DMS53 (cell line): ENCODE results near the gene LGALS7B.
"Not testable (repeated sequence)": the region's sequence is repeated elsewhere in the genome, so short reads cannot be mapped to it uniquely, and the experiment has no call there.

Experiments
- DNase-seq: peaks from one replicate; lab custom pipeline; 2025; lab: John Stamatoyannopoulos, UW

Gene LGALS7B

DNA sequence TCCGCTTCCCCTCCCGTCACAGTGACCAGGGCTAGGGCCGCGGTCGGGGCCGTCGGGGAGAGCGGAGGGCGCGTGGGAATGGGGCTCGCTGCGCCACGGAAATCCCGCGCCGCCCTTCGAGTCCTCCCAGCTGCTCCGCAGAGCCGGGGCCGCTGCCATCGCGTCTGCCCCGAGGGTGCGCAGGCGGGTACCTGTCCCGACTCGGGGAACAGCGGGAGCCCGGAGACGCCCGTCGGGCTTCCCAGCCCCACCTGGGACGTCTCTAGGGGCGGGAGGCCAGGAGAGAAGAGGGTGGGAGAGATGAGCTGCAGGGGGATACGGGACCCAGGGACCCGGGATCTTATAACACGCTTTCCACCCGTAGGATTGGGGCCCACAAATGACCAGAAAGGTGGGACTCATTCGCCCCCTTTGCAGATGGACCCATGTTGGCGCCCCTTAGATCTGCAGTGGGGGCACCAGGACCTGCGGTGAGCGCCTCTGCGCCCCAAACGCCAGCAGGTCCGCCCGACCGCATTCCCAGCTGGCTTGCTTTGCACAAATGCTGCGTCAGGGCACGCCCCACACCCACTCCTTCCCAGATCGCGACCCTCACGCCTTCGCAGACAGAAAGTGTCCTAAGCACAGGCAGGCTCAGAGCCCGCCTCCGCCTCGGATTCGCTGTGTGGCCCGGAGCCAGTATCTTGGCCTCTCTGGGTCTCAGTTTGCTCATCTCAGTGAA is 18.6 kb upstream of the LGALS7B start:
- DNase-seq = peak; percentile 53

DNA sequence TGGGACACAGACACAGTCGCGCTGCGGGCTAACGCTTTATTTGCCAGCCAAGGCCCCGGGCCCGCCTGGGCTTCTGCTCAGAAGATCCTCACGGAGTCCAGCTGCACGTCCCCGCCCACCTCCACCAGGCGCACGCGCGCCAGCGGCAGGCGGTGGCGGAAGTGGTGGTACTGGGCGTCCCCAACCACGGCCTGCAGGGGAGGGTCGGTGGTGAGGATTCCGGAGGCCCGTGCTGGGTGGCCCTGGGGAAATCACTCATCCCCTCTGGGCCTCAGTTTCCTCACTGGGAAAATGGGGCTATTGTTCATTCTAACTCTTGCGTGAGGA is 18.1 kb upstream of the LGALS7B start:
- not testable (repeated sequence) for DNase-seq

DNA sequence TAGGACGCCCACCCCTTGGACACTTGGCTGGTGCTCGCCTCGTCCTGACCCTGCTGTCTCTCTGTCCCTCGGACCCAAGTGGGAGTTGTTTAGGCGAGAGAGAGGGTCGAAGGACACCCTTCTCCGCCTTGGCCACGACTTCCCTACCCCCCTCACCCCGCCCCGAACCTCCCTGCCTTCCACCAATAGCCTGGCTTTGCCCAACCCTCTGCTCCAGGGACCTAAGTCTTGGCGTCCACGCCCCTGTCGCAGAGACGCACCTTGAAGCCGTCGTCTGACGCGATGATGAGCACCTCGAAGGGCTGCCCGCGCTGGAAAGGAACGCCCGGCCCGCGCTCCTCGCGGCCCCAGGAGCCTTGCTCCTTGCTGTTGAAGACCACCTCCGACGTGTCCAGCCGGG is 17.4 kb upstream of the LGALS7B start:
- DNase-seq = not testable (repeated sequence)

DNA sequence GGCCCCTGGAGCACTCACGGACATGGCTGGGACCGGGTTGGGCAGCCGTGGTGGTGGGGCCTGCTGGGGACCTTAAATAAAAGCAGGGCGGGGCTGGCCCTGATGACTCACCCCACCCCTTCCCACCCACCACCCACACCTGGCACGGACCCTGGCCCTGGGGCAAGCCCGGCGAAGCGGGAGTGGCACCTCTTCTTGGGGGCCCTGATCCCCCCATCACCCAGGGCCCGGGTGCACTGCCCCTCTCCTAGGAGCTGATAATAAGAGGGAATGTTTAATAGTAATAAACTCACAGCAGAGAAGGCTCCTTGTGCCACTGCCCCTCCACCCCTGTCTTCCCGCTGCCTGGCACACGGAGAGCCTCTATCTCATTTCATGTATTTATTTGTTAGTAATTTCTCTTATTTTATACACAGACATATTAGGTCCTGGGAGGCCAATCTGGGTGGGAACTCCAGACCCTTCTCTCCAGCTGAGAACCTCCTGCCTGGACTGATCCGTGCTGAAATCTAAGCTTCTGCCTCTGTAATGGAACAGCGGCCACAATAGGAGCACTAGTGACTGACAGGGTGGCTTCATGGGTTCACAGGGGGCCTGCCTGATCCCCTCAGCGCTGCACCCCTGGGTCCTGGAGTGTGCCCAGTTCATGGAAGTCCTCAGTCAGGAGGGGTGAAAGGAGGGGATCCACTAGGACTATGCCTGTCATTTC is 15.4 kb upstream of the LGALS7B start, which contains the start of gene LGALS7:
LGALS7 (minus strand) TSS at position 49 of the 709 bp plus-strand sequence; CDS start at position 24, 25 bp downstream.
- no peak for DNase-seq

DNA sequence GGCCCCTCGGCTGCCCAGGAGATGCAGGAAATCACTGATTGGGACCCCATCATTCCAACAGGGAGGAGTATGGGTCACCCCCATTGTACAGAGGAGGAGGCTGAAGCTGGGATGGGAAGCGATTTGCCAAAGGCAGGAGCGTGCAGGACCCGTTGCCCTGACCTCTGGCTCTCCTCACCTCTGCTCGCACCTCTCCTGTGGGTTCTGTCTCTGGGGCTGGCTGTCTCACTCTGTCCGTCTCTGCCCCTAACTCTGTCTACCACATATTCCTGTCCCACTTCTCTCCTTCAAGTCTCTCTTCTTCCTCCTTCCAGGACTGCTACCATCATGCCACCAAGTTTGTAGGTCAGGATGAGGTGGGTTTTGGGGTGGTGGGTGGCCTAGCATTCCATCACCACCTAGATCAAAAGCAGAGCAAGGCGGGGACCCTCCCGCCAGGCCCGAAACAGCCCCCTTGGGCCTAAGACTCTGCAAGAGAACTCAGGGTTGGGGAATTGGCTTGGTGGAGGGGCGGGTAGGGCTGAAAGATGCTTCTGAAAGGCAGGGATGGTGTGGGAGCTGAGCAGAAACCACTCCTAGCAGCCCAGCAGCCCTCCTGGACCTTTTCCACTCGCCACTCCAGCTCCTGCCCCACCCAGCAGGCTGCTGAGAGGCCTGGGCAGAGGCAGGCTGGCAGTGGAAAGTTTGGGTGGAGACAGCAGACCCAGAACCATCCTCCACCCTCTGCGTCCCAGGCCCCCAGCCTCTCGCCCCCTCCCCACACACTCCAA is 14.6 kb upstream of the LGALS7B start:
- DNase-seq = no peak

DNA sequence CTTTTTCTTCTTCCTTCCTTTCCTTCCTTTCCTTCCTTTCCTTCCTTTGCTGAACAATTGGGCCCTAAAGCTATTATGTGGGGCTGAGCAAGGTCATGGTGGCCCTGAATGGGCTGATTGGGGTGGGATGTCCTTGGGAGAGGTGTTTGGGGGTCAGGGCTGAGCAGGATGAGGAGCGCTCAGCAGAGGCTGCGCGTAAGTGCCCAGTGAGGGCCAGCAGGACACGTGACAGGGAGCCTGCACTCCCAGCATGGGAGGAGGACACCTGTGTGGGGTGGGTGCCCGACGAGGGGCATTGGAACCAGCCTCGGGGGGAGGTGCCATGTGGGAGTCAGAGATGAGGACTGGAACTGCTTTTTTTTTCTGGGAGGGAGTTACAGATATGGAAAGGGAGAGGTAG is 10.3 kb upstream of the LGALS7B start:
- DNase-seq = no peak

DNA sequence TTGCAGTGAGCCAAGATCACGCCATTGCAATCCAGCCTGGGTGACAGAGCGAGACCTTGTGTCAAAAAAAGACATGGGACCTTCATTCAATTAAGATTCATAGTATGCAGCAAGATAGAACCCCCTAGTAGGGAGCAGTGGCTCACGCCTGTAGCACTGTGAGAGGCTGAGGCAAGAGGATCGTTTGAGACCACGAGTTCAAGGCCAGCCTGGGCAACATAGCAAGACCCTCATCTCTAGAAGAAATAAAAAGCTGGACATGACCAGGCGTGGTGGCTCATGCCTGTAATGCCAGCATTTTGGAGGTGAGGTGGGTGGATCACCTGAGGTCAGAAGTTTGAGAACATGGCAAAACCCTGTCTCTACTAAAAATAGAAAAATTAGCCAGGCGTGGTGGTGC is 8.6 kb upstream of the LGALS7B start:
- DNase-seq = no peak

DNA sequence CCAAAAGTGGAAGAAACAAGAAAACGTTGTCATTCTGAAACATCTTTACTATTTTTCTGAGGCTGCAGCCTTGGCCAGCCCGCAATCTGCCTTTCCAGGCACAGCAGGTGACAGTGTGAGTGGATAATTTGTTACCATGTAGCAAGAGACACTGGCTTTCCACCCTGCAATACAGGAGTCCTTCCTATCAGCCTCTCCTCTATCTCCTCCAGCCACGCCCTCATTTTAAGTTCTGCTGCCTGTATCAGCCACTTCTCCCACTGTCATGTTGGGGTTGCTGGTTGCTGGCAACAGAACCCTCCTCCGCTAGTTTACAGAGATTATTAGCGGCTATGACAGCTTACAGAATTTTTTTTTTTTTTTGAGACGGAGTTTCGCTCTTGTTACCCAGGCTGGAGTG is 7.9 kb upstream of the LGALS7B start:
- DNase-seq = no peak

DNA sequence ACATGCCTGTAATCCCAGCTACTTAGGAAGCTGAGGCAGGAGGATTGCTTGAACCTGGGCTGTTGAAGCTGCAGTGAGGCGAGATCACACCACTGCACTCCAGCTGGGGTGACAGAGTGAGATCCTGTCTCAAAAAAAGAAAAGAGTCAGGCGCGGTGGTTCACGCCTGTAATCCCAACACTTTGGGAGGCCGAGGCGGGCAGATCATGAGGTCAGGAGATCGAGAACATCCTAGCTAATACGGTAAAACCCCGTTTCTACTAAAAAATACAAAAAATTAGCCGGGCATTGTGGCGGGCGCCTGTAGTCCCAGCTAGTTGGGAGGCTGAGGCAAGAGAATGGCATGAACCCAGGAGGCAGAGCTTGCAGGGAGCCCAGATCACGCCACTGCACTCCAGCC is 6.8 kb upstream of the LGALS7B start:
- DNase-seq = not testable (repeated sequence)

DNA sequence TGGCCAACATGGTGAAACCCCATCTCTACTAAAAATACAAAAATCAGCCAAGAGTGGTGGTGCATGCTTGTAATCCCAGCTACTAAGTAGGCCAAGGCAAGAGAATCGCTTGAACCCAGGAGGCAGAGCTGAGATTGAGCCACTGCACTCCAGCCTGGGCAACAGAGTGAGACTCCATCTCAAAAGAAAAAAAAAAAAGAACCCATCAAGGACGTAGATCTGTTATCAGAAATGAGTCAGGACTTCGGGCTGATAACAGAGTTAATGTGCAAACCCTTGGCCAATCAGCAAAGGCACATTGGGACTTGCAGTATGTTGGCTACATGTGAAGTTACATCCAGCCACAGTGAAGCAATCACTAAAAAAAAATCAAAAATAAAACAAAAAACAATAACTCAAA is 4.8 kb upstream of the LGALS7B start:
- no peak for DNase-seq

DNA sequence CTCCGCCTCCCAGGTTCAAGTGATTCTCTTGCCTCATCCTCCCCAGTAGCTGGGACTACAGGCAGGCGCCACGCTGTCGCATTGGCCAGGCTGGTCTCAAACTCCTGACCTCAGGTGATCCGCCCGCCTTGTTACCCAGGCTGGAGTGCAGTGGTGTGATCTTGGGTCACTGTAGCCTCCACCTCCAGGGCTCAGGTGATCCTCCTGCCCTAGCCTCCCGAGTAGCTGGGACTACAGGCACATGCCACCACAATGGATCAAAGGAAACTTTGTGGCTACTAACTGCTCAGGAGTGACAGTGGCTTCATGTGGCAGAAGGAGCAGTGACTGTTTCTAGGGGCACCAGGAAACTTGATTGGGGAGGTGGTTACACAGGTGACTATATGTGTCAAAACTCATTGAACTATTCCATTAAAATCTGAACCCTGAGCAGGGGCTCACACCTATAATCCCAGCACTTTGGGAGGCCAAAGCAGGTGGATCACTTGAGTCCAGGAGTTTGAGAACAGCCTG is 3.8 kb upstream of the LGALS7B start:
- DNase-seq = no peak

DNA sequence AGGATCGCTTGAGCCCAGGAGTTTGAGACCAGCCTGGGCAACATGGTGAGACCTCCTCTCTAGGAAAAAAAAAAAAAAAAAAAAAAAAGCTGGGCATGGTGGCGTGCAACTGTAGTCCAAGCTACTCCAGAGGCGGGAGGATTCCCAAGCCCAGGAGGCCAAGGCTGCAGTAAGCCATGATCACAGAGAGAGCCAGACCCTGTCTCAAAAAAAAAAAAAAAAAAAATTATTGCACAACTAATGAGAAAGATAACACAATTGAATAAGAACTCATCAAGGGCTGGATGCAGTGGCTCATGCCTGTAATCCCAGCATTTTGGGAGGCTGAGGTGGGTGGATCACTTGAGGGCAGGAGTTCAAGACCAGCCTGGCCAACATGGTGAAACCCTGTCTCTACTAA is 2.9 kb upstream of the LGALS7B start:
- not testable (repeated sequence) for DNase-seq

DNA sequence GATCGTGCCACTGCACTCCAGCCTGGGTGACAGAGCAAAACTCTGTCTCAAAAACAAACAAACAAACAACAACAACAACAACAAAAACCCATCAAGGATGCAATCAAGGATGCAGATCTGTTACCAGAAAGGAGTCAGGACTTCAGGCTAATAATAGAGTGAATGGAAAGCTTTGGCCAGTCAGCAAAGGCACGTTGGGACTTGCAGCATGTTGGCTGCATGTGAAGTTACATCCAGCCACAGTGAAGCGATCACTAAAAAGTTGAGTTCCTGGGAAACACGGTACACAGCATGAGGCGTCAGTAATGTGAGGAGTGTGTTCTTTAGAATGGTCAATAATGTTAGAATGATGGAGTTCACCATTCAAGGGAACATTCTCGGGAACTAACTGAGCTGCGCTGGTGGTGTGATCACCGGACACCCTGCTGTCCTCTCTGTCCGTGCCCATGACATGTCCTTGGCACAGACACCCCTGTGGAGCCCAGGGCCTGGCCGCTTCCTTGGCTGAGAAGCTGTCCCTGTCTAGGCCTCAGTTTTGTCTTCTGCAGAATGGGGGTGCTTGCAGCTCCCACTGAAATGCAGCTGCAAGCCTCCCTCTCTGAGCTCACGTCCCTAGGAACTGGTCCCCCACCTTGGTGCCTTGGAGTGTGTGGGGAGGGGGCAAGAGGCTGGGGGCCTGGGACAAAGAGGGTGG is 2.3 kb upstream of the LGALS7B start:
- DNase-seq = no peak

DNA sequence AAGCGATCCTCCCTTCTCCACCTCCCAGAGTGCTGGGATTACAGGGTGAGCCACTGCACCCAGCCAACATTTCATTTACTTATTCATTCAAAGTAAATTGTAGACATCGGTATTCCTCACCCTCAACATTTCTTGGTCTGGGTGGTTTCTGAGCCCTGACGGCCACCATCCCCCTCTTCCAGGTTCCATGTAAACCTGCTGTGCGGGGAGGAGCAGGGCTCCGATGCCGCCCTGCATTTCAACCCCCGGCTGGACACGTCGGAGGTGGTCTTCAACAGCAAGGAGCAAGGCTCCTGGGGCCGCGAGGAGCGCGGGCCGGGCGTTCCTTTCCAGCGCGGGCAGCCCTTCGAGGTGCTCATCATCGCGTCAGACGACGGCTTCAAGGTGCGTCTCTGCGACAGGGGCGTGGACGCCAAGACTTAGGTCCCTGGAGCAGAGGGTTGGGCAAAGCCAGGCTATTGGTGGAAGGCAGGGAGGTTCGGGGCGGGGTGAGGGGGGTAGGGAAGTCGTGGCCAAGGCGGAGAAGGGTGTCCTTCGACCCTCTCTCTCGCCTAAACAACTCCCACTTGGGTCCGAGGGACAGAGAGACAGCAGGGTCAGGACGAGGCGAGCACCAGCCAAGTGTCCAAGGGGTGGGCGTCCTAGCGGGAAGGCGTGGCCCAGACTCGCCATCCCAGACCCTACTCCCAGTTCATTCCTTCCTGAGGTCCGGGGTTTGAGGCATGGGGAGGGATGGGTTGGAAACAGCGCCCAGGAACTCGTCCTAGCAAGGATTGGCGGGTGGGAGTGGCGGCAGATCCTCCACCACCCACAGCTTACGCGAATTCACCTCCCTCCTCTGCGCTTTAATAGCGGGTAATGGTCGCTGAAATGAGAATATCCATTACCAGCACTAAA is 1.8 kb downstream of the LGALS7B start:
- not testable (repeated sequence) for DNase-seq

DNA sequence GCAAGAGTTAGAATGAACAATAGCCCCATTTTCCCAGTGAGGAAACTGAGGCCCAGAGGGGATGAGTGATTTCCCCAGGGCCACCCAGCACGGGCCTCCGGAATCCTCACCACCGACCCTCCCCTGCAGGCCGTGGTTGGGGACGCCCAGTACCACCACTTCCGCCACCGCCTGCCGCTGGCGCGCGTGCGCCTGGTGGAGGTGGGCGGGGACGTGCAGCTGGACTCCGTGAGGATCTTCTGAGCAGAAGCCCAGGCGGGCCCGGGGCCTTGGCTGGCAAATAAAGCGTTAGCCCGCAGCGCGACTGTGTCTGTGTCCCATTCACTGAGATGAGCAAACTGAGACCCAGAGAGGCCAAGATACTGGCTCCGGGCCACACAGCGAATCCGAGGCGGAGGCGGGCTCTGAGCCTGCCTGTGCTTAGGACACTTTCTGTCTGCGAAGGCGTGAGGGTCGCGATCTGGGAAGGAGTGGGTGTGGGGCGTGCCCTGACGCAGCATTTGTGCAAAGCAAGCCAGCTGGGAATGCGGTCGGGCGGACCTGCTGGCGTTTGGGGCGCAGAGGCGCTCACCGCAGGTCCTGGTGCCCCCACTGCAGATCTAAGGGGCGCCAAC is 2.6 kb downstream of the LGALS7B start:
- not testable (repeated sequence) for DNase-seq

DNA sequence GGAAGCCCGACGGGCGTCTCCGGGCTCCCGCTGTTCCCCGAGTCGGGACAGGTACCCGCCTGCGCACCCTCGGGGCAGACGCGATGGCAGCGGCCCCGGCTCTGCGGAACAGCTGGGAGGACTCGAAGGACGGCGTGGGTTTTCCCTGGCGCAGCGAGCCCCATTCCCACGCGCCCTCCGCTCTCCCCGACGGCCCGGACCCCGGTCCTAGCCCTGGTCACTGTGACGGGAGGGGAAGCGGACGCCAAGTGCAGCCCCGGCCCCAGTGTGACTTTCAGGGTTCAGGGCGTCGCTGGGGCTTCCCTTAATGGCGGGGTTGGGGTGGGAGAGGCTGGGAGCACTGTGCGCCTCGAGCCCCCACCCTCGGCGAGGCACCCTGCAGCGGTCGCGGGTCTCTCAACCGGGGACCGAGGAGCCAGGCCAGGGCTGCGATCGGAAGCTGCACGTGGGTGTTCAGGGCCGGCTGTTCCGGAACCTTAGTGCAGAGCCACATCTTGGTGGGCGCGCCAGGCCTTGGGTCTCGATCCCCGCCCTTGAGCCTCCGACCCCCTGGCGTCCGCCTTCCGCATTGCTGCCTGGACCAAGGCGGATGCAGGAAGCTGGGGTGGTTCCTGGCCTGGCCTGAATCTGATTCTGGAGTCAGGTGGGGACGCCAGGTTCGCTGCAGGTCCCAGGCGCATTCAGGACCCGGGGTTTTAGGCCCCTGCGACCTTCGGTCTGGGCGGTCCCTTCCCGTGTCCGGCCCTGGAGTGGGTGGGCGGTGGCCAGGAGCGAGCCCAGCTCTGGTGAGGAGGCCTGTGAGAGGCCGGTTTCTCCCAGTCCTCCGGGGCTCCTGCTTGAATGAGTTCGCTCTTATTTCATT is 3.5 kb downstream of the LGALS7B start:
- DNase-seq = no peak

DNA sequence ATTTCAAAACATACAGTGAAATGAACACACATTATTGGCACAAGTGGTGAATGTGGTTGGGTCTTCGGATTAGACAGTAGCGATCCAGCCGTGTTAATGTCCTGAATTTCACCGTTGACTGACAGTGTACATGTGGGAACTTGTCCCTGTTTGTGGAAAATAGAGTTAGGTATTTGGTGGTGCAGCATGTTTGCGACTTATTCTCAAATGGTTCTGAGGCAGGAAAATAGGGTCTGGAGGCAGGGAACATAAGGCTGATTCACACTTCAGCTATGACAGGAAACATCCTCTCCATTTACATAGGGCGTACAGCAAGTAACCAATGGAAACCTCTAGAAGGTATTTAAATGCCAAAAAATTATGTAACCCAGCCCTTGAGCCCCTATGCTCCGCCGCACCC is 4.2 kb downstream of the LGALS7B start:
- no peak for DNase-seq

DNA sequence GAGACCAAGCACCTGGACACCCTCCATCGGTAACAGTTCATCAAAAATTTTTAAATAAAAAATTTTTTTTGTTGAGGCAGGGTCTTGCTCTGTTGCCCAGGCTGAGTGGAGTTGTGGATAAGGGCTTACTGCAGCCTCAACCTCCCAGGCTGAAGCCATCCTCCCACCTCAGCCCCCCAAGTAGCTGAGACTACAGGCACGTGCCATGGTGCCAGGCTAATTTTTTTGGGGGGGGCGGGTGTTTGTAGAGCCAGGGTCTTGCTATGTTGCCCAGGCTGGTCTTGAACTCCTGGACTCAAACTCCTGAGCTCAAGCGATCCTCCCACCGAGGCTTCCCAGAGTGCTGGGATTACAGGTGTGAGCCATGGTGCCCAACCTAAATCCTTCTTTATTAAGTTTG is 4.7 kb downstream of the LGALS7B start:
- no peak for DNase-seq

DNA sequence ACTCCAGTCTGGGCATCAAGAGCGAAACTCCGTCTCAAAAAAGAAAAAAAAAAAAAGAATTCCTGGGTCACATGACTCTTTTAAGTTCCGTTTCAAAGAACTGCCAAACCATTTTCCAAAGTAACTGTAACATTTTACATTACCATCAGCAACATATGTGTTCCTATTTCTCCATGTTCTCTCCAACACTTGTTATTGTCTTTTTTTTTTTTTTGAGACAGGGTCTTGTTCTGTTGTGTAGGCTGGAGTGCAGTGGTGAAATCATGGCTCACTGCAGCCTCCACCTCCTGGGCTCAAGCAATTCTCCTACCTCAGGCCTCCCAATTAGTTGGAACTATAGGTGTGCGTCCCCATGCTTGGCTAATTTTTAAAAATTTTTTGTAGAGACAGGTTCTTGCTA is 6.5 kb downstream of the LGALS7B start:
- no peak for DNase-seq

DNA sequence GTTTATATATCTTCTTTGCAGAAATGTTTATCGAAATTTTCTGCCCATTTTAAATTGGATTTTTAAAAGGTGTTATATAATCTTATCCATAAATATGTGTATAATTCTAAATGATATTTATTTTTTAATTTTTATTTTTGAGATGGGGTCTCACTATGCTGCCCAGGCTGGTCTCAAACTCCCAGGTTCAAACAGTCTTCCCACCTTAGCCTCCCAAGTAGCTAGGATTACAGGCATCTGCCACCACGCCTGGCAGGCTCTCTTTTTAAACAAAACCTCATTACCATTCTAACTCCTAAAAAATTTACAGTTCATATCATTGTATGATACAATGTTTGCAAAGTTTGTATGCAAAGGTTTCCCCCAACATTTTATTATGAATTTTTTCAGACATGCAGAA is 7.2 kb downstream of the LGALS7B start:
- DNase-seq = no peak
